Right atrium auricular region (tissue), 2 donors: ENCODE data around the gene RBM33. TPM values are rescaled to one million over a fixed set of nuclear protein-coding genes. Genes with fewer than 3 reads are reported as not detected.

ENCODE experiments used
- DNase-seq: peaks from one replicate; pipeline ENCODE4 v3.0.0-alpha.2; 2019; ENCODE audit warnings: low spot score
- H3K27ac ChIP-seq, 2 donors: fragments of 200-600 bp; sonication (generic); 1 replicate in 1 of 2; 2 replicates in 1 of 2; pipeline ENCODE4 v1.5.1; 2016 to 2019
- H3K27me3 ChIP-seq, 2 donors: fragments of 200-600 bp; sonication (generic); one replicate each; pipeline versions ENCODE4 v1.5.1 to v1.6.0; 2017 to 2019
- H3K36me3 ChIP-seq: fragments of 200-600 bp; sonication (generic); one replicate; pipeline ENCODE4 v1.5.1; 2016
- H3K4me1 ChIP-seq, 2 donors: fragments of 200-600 bp; sonication (generic); one replicate each; pipeline versions ENCODE4 v1.5.1 to v1.6.0; 2017 to 2019
- H3K4me3 ChIP-seq, 2 donors: fragments of 200-600 bp; sonication (generic); 1 replicate in 1 of 2; 2 replicates in 1 of 2; pipeline ENCODE4 v1.5.1; 2017 to 2019; ENCODE audit warnings: mild to moderate bottlenecking in 1 of 2, moderate library complexity in 1 of 2
- H3K9me3 ChIP-seq, 2 donors: fragments of 200-600 bp; sonication (generic); one replicate each; pipeline ENCODE4 v1.5.1; 2019
- total RNA-seq, 2 donors: library from RNA; depleted of rRNA; stranded (reverse); fragments of >200 nt; gene quantifications; one replicate each; pipeline ENCODE4 v1.1.0, GENCODE V29; 2016
- TF ChIP-seq, protein P1 (sequence below), 2 donors: fragments of 200-600 bp; sonication (generic); IDR thresholded peaks; one replicate each; pipeline ENCODE4 v1.5.1; 2019; ENCODE audit warnings: antibody characterized with exemption in 2 of 2

Gene RBM33
- total RNA-seq, 2 donors from 2014 or later: 15.4 to 21.0 TPM

DNA sequence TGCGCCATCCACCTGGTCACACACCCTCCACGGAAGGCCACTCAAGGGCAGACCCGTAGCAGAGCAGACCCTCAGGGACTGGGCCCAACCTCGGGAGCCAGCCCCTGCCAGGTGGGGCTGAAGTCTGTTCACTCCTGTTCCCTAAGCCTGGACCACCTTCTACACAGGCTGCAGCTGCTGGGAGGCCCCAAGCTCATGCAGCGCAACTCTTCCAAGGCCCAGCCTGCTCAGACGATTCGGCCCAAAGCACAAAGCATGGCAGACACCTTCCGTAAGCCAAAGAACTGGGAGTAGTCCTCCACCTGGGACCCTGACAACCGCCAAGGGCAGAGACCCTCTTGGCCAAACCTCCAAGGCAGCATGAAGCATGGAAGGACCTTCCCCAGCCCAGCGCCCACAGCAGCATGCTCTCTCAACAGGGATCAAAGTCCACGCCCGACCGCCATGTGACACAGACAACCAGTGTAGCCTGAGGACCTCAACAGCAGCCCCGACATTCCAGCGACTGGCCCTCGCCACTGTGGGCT is 156.3 kb downstream of the RBM33 start:
- no peak overlapping the region for H3K27ac ChIP-seq
- H3K9me3 ChIP-seq: no peaks in the 10 kb centered on the region
- H3K27me3 ChIP-seq: peaks cover 9 to 17% of the 10 kb centered on the region in 2 donors
- peaks cover 0 to 39% of the 10 kb centered on the region in 2 donors for H3K4me1 ChIP-seq
- no peaks in the 10 kb centered on the region for H3K36me3 ChIP-seq
- TF ChIP-seq, protein P1, sequence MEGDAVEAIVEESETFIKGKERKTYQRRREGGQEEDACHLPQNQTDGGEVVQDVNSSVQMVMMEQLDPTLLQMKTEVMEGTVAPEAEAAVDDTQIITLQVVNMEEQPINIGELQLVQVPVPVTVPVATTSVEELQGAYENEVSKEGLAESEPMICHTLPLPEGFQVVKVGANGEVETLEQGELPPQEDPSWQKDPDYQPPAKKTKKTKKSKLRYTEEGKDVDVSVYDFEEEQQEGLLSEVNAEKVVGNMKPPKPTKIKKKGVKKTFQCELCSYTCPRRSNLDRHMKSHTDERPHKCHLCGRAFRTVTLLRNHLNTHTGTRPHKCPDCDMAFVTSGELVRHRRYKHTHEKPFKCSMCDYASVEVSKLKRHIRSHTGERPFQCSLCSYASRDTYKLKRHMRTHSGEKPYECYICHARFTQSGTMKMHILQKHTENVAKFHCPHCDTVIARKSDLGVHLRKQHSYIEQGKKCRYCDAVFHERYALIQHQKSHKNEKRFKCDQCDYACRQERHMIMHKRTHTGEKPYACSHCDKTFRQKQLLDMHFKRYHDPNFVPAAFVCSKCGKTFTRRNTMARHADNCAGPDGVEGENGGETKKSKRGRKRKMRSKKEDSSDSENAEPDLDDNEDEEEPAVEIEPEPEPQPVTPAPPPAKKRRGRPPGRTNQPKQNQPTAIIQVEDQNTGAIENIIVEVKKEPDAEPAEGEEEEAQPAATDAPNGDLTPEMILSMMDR (IDR thresholded peaks at IDR 0.05): no peak
- no peak overlapping the region for H3K4me3 ChIP-seq
- no peak for DNase-seq

DNA sequence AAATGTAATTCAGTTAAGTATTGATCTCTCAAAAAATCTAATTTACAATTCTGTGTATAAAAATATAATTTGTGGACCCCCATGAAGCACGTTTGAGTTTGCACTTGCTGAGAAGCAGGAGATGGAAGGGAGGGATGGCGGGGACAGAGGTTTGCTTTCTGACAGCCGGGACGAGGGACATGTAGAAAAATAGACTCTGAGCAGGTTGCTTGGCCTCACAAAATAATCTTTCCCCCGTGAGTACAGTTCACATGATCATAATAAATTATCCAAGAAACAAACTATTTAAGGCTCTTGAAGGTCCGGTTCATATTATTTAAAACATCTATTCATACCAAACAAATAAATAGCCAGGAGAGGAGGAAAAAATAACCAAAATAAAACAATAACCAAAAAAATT is 157.8 kb downstream of the RBM33 start:
- H3K4me3 ChIP-seq: no peak overlapping the region
- TF ChIP-seq, protein P1 (IDR thresholded peaks at IDR 0.05): no peak
- H3K36me3 ChIP-seq: no peaks in the 10 kb centered on the region
- DNase-seq: no peak
- no peak overlapping the region for H3K27ac ChIP-seq
- H3K9me3 ChIP-seq: no peaks in the 10 kb centered on the region
- peaks cover 13 to 19% of the 10 kb centered on the region in 2 donors for H3K27me3 ChIP-seq
- H3K4me1 ChIP-seq: peaks cover 0 to 39% of the 10 kb centered on the region in 2 donors

DNA sequence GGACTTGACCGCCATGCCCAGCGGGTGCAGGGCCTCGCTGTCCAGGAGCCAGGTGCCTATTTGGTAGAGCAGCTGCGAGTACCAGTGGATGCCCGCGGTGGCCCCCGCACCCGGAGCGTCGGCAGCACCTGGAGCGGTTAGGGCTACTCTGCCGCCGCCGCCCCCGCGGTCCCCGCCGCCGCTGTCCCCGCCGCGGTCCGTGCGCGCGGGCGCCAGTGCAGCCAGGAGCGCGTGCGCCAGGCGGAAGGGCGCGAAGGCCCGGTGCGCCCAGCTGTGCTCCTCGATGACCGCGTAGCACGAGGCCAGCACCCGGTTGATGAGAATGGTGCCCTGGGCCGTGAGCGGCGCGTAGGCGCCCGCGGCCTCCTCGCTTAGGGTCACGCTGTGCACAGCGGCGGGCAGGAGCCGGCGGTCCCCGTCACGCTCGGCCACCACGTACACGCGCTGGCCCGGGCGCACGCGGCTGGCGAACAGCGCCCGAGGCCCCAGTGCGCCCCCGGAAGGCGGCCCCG is 158.5 kb downstream of the RBM33 start:
- Histone ChIP-seq H3K4me3 (peak overlapping the region in 1 of 2 donors; percentile 42), H3K4me1 (peaks cover 0 to 42% of the 10 kb centered on the region in 2 donors), H3K36me3 (no peaks in the 10 kb centered on the region), H3K27me3 (peaks cover 13 to 26% of the 10 kb centered on the region in 2 donors), H3K27ac (no peak overlapping the region), H3K9me3 (no peaks in the 10 kb centered on the region)
- no peak for DNase-seq
- TF ChIP-seq, protein P1 (IDR thresholded peaks at IDR 0.05): no peak

DNA sequence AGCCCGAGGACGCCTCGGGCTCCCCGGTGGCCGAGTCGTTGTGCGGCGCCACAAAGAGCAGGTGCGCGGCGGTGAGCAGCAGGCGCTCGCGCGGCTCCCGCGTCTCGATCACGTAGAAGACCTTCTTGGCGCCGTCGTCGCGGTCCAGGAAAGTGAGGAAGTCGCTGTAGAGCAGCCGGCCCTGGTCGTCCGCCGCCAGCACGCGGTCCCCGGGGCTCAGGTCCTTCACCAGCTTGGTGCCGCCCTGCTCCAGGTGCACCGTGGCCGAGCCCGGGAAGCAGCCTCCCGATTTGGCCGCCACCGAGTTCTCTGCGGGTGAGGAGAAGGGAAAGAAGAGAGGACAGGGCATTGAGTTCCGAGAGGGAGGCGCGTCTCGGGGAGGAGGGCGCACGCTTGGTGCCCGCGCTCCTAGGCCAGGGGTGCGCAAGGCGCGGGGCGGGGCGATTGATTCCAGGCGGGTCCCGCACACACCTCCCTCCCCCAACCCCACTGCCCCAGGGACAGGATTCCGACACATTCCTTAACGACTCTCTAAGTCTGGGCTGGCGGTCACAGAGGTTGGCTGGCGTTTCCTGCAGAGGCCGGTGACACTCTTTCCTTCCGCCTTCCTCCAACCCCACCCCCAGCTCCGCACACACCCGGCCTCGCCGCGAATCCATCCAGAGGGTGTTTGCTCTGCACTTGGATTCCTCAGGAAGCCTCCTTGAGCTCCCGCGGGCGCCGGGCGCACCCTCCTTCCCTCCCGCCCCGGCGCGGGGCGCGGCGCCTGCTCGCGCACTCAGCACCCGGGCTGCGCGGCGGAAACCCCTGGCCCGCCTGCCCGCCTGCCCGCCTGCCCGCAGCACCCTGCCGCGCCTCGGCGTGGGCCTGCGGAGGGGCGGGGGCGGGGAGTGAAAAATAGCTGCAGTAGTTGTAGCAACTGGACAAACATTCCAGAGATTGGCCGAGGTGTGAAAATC is 159.2 kb downstream of the RBM33 start:
- Histone ChIP-seq H3K27ac (no peak overlapping the region), H3K36me3 (no peaks in the 10 kb centered on the region), H3K9me3 (no peaks in the 10 kb centered on the region), H3K27me3 (peaks cover 16 to 32% of the 10 kb centered on the region in 2 donors), H3K4me3 (peak overlapping the region in 1 of 2 donors; percentile 42), H3K4me1 (peaks cover 0 to 49% of the 10 kb centered on the region in 2 donors)
- TF ChIP-seq, protein P1 (IDR thresholded peaks at IDR 0.05): no peak
- DNase-seq: no peak

DNA sequence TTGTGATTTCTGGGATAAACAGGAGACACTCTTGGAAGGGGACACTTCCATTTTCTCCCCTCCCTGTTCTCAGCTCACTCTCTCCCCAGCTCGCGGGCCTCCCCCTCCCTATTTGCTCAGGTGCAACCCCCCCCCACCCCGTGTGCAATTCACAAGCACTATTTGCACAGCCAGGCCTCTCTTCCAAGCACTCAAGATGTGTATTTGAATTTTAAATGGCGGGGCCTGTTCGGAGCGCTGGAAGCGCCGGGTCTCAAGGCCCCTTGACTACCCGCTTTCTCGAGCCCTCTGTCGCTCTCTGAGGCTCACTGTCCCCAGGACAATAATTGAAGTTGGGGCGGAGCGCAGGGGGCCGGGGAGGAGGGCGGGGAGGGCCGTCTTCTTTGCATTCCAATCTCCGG is 160.0 kb downstream of the RBM33 start:
- Histone ChIP-seq H3K27ac (no peak overlapping the region), H3K9me3 (no peaks in the 10 kb centered on the region), H3K27me3 (peaks cover 16 to 39% of the 10 kb centered on the region in 2 donors), H3K36me3 (no peaks in the 10 kb centered on the region), H3K4me3 (peak overlapping the region in 1 of 2 donors; percentile 42), H3K4me1 (peaks cover 0 to 56% of the 10 kb centered on the region in 2 donors)
- TF ChIP-seq, protein P1 (IDR thresholded peaks at IDR 0.05): no peak
- DNase-seq: no peak
